HG02759 (cell line): Measurements from ENCODE around the gene ERCC6L2.

Experiments used
- ATAC-seq: cut with Tn5 transposase; IDR thresholded peaks from one replicate; pipeline ENCODE4 v1.9.1; 2021; ENCODE audit warnings: mild to moderate bottlenecking, moderate library complexity; ENCODE audit not compliant: unreplicated experiment

ERCC6L2 gene

DNA sequence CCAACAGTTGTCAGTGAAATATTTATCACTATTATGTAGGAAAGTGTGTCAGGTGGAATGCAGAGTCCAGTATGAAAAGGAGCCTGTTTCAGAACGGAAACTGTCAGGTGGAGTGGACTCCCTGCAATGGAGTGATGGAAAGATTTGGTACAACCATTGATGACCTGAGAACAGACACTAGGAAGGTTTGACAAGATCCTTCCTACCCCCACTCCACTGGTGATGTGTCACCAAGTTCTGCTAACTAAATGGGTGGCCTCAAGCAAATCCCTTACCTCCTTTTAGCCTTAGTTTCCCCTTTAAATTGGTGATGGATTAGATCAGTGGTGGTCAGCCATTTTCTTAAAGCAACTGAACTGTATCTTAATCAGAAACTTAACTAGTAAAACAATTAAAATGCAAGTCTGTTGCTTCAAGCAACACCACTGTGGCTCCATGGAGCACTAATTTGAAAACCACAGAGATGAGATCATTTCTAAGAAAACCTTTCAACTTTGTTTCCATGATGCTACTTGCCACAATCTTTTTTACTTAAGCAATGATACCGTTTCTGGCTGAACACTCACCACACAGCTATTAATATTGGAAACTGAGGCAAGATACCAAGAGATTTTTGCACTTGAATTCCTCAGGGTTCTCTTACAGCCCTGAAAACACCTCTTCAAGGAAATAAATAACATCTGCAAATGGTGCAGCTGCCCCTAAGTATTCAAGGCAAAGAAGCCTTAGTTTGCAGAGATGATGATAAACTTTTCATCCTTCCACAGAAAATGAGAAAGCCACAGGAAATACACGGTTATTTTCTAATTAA is 140.6 kb downstream of the ERCC6L2 start:
- peak; percentile 67 for ATAC-seq
